Small intestine (tissue), 7 donors: ENCODE results near the gene PLEKHH2. TPM values are rescaled to one million over a fixed set of nuclear protein-coding genes. Genes with fewer than 3 reads are reported as not detected.

Source experiments
- DNase-seq, 2 donors: peaks; one replicate each; pipeline versions ENCODE4 v3.0.0 to v3.0.0-alpha.2; 2013
- FAIRE-seq: peaks from 2 replicates; lab custom pipeline; 2012; peaks lifted over from hg19 to GRCh38; lab: Jason Lieb, UNC
- H3K27ac ChIP-seq, 3 donors: one replicate each; pipeline ENCODE4 v1.5.1; 2013; ENCODE audit warnings: low read length in 2 of 3, mild to moderate bottlenecking in 2 of 3, control low read depth in 1 of 3, inconsistent platforms in 1 of 3, low read depth in 1 of 3, moderate library complexity in 1 of 3
- H3K27me3 ChIP-seq, 3 donors: one replicate each; pipeline ENCODE4 v1.6.1; 2013; ENCODE audit warnings: low read length in 3 of 3, inconsistent platforms in 1 of 3; ENCODE audit not compliant: control insufficient read depth in 3 of 3, insufficient read depth in 3 of 3
- H3K36me3 ChIP-seq, 3 donors: one replicate each; pipeline ENCODE4 v1.6.1; 2013; ENCODE audit warnings: low read length in 3 of 3, inconsistent platforms in 1 of 3, low read depth in 1 of 3, mild to moderate bottlenecking in 1 of 3, moderate library complexity in 1 of 3; ENCODE audit not compliant: control insufficient read depth in 3 of 3, insufficient read depth in 2 of 3
- H3K4me1 ChIP-seq, 3 donors: one replicate each; pipeline ENCODE4 v1.6.1; 2013; ENCODE audit warnings: low read length in 2 of 3, inconsistent platforms in 1 of 3, low read depth in 1 of 3, mild to moderate bottlenecking in 1 of 3, moderate library complexity in 1 of 3; ENCODE audit not compliant: control insufficient read depth in 3 of 3, insufficient read depth in 2 of 3
- H3K4me3 ChIP-seq, 3 donors: one replicate each; pipeline ENCODE4 v1.5.1; 2013; ENCODE audit warnings: low read length in 3 of 3, control low read depth in 1 of 3, inconsistent platforms in 1 of 3, low read depth in 1 of 3, mild to moderate bottlenecking in 1 of 3, moderate library complexity in 1 of 3
- H3K9me3 ChIP-seq, 2 donors: one replicate each; pipeline ENCODE4 v1.6.1; 2013; ENCODE audit warnings: low read depth in 1 of 2, low read length in 1 of 2; ENCODE audit not compliant: control insufficient read depth in 2 of 2, insufficient read depth in 1 of 2
- WGBS, 3 donors: extraction: QIAGEN DNeasy Blood & Tissue Kit; methylation state at CpG; one replicate each; pipeline ENCODE4 v1.1.7; 2013; 5-methylcytosine and 5-hydroxymethylcytosine counted together
- polyA plus RNA-seq, 4 donors: library from polyadenylated mRNA; stranded (reverse) in 3 of 4; unstranded in 1 of 4; fragments of 200-250 nt in 3 of 4; fragments of 120-200 nt in 1 of 4; gene quantifications; one replicate each; pipeline versions ENCODE4 v1.2.1 to v1.2.3, GENCODE V29; 2013
- donor health status: healthy with polysubstance abuse.
- donor health status: control.
- donor health status: control.
- donor health status: Bipolar disorder and iron deficiency.
- donor health status: healthy.

The PLEKHH2 gene
- polyA plus RNA-seq, 4 donors = 1.1 to 9.7 (median 1.5) TPM

GRCh38 chr2:43788646-43789045, 151.6 kb downstream of the PLEKHH2 start:
- H3K4me3 ChIP-seq = no peak overlapping the region
- H3K36me3 ChIP-seq = peaks cover 0 to 28% (median 0%) of the 10 kb centered on the region in 3 donors
- H3K27me3 ChIP-seq = no peaks in the 10 kb centered on the region
- H3K27ac ChIP-seq = no peak overlapping the region
- no peaks in the 10 kb centered on the region for H3K4me1 ChIP-seq
- H3K9me3 ChIP-seq = no peaks in the 10 kb centered on the region
- FAIRE-seq (no peak), DNase-seq (no peak)
- 97 to 100% (median 99%) methylated on average over 1 of the region's 1 CpG for WGBS, 3 donors

DNA sequence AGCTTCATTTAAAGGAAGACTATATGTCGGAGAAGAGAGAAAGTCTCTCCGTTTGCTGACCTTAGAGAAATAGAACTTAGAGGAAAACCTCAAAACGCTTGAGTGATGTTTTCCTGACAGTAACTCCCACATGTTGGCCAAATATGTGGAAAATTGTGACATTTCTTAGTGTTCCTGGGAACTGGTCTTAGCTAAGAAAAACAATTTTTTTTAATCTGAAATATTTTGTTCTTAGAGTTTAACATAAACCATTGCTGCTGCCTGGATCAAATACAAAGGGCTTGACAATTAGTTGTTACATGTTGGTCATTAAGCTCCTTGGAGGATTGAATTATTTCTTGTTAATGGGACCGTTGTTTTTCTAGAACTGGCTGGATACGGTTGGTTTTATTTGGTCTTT, 153.1 kb downstream of the PLEKHH2 start:
- Histone ChIP-seq H3K36me3 (peaks cover 0 to 22% (median 0%) of the 10 kb centered on the region in 3 donors), H3K27me3 (no peaks in the 10 kb centered on the region), H3K27ac (no peak overlapping the region), H3K9me3 (no peaks in the 10 kb centered on the region), H3K4me1 (no peaks in the 10 kb centered on the region), H3K4me3 (no peak overlapping the region)
- no peak for FAIRE-seq
- no peak for DNase-seq
- 67 to 90% (median 89%) methylated on average over 5 of the region's 5 CpGs for WGBS, 3 donors

- Histone ChIP-seq H3K27me3 (no peaks in the 10 kb centered on the region), H3K9me3 (no peaks in the 10 kb centered on the region), H3K4me1 (no peaks in the 10 kb centered on the region), H3K36me3 (peaks cover 0 to 18% (median 0%) of the 10 kb centered on the region in 3 donors), H3K4me3 (no peak overlapping the region), H3K27ac (no peak overlapping the region)
- peak in 1 of 2 donors; percentile 46 for DNase-seq
- no peak for FAIRE-seq
- WGBS, 3 donors = 76 to 89% (median 87%) methylated on average over 2 of the region's 2 CpGs
Measured at GRCh38 chr2:43791035-43791765, 154.1 kb downstream of the PLEKHH2 start.

DNA sequence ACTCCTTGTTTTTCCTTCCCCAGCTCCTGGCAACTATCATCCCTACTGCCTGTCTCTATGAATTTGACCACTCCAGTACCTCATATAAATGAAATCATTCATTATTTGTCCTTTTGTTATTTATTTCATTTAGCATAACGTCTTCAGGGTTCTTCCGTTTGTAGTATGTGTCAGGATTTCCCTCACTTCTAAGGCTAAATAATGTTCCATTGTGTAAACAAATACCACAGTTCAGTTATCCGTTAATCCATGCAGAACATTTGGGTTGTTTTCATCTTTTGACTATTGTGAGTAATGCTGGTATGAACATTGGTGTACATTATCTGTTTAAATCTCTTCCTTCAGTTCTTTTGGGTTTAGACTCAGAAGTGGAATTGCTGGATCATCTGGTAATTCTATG, 155.6 kb downstream of the PLEKHH2 start:
- no peak for DNase-seq
- no peak for FAIRE-seq
- H3K4me3 ChIP-seq = no peak overlapping the region
- H3K27ac ChIP-seq = no peak overlapping the region
- no peaks in the 10 kb centered on the region for H3K9me3 ChIP-seq
- 74 to 90% (median 85%) methylated on average over 3 of the region's 3 CpGs for WGBS, 3 donors
- H3K36me3 ChIP-seq = peaks cover 0 to 17% (median 0%) of the 10 kb centered on the region in 3 donors
- H3K4me1 ChIP-seq = no peaks in the 10 kb centered on the region
- no peaks in the 10 kb centered on the region for H3K27me3 ChIP-seq

GRCh38 chr2:43794956-43795355, 157.9 kb downstream of the PLEKHH2 start:
- DNase-seq = no peak
- no peak overlapping the region for H3K27ac ChIP-seq
- H3K9me3 ChIP-seq = no peaks in the 10 kb centered on the region
- peaks cover 0 to 2% (median 0%) of the 10 kb centered on the region in 3 donors for H3K4me1 ChIP-seq
- H3K36me3 ChIP-seq = peaks cover 0 to 16% (median 0%) of the 10 kb centered on the region in 3 donors
- no peak for FAIRE-seq
- no peaks in the 10 kb centered on the region for H3K27me3 ChIP-seq
- WGBS, 3 donors = 94 to 95% (median 95%) methylated on average over 9 of the region's 9 CpGs
- H3K4me3 ChIP-seq = no peak overlapping the region

DNA sequence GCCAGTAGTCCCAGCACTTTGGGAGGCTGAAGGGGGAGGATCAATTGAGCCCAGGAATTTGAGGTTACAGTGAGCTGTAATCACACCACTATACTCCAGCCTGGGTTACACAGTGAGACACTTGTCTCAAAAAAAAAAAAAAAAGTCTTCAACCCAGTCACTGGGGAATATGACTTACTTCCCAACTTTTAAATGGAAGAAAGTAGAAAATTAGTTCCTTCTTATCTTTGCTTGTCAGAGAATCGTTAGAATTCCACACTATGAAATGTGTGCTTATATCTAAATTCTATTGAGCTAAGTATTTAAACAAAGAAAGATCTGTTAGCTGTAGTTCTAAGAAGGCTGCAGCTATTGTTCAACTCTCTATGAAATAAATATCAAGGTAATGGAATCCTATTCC, 159.1 kb downstream of the PLEKHH2 start:
- Histone ChIP-seq H3K9me3 (no peaks in the 10 kb centered on the region), H3K4me1 (peaks cover 0 to 4% (median 0%) of the 10 kb centered on the region in 3 donors), H3K27me3 (no peaks in the 10 kb centered on the region), H3K27ac (no peak overlapping the region), H3K36me3 (peaks cover 0 to 10% (median 0%) of the 10 kb centered on the region in 3 donors), H3K4me3 (no peak overlapping the region)
- FAIRE-seq (no peak), DNase-seq (no peak)
- 68 to 72% (median 70%) methylated on average over 1 of the region's 1 CpG for WGBS, 3 donors

DNA sequence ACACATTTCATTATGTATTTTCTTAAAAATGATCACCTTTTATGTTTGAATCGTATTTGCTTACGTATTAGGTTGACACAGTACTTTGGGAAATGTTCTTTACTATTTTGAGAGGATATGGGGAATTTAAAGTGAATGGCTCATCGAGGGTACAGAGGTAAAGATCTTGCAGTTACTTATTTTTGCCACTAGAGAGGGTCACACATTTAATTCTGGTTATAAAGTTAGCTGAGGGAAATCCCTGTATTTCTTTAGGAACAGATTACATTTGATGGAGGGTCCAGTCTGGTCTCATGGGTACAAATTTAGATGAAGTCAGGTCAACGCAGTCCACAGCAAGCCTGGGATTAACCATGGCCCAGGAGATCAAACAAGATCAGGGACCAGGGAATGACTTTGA, 161.2 kb downstream of the PLEKHH2 start:
- Histone ChIP-seq H3K9me3 (no peaks in the 10 kb centered on the region), H3K27ac (no peak overlapping the region), H3K27me3 (no peaks in the 10 kb centered on the region), H3K4me3 (no peak overlapping the region), H3K36me3 (peaks cover 0 to 9% (median 0%) of the 10 kb centered on the region in 3 donors), H3K4me1 (peaks cover 0 to 4% (median 0%) of the 10 kb centered on the region in 3 donors)
- WGBS, 3 donors = 68 to 77% (median 76%) methylated on average over 4 of the region's 4 CpGs
- no peak for DNase-seq
- no peak for FAIRE-seq

GRCh38 chr2:43800894-43801293, 163.8 kb downstream of the PLEKHH2 start:
- FAIRE-seq (peak; percentile 80), DNase-seq (no peak)
- H3K27ac ChIP-seq = no peak overlapping the region
- no peaks in the 10 kb centered on the region for H3K27me3 ChIP-seq
- H3K4me3 ChIP-seq = peak overlapping the region in 1 of 3 donors; percentile 33
- H3K36me3 ChIP-seq = peaks cover 0 to 7% (median 2%) of the 10 kb centered on the region in 3 donors
- no peaks in the 10 kb centered on the region for H3K9me3 ChIP-seq
- H3K4me1 ChIP-seq = peaks cover 0 to 18% (median 4%) of the 10 kb centered on the region in 3 donors
